K562 (cell line): ENCODE results near the gene POLR1D. TPM values are rescaled to one million over a fixed set of nuclear protein-coding genes. Genes with fewer than 3 reads are reported as not detected.

Experiments used
- ATAC-seq: fragments of 200-7000 bp; cut with Tn5 transposase; 3 replicates; pipeline ENCODE4 v1.9.1; 2020; ENCODE audit warnings: moderate library complexity
- Bru-seq: library from RNA; stranded (reverse); fragments of 400-500 nt; gene quantifications from one replicate; lab custom pipeline; 2021; lab: Mats Ljungman, UMichigan
- BruChase-seq, 2 experiments: library from RNA; stranded (reverse); fragments of 400-500 nt; gene quantifications; one replicate each; lab custom pipeline; 2021; lab: Mats Ljungman, UMichigan
- BruUV-seq: library from RNA; stranded (reverse); fragments of 400-500 nt; replicated peaks from 2 replicates; lab custom pipeline; 2021; lab: Mats Ljungman, UMichigan
- CTCF ChIA-PET: fragments of 300-600 bp; formaldehyde crosslinking; extraction: SDS; loops from one replicate; lab custom pipeline; 2021; ENCODE audit warnings: low intra/inter-chr PET ratio; lab: Yijun Ruan, JAX
- POLR2A ChIA-PET: fragments of 300-600, 350-650 bp; sonication (Branson Sonifier 250); formaldehyde crosslinking; extraction: SDS; loops from one replicate; lab custom pipeline; 2021; ENCODE audit warnings: antibody characterized with exemption, inconsistent platforms; lab: Yijun Ruan, JAX
- DNase-seq, 4 experiments: peaks; one replicate each; pipeline versions ENCODE4 v3.0.0 to v3.0.0-alpha.2; 2011 to 2018; ENCODE audit warnings: low spot score in 3 of 4, mixed read lengths in 3 of 4; ENCODE audit errors: extremely low read depth in 1 of 4
- FAIRE-seq: peaks from 2 replicates; lab custom pipeline; 2011; peaks lifted over from hg19 to GRCh38; lab: Jason Lieb, UNC
- H2AFZ ChIP-seq: 2 replicates; pipeline ENCODE4 v1.6.0; 2011; ENCODE audit warnings: low read depth, low read length, control low read depth, inconsistent platforms
- H3K27ac ChIP-seq: fragments of 200-600 bp; 3 replicates; pipeline ENCODE4 v1.8.0; 2011; ENCODE audit warnings: low read depth, mild to moderate bottlenecking, control low read depth, inconsistent platforms, low read length, moderate library complexity, mixed read lengths; ENCODE audit errors: extremely low read depth
- H3K27me3 ChIP-seq, 2 experiments: fragments of 300-600 bp in 1 of 2; 2 replicates in 1 of 2; 3 replicates in 1 of 2; pipeline versions ENCODE4 v1.6.0 to v1.8.0; 2011; ENCODE audit warnings: inconsistent platforms in 2 of 2, low read length in 2 of 2, mild to moderate bottlenecking in 1 of 2, mixed read lengths in 1 of 2, moderate library complexity in 1 of 2; ENCODE audit not compliant: control insufficient read depth in 2 of 2, insufficient read depth in 2 of 2
- H3K36me3 ChIP-seq: fragments of 300-600 bp; 3 replicates; pipeline ENCODE4 v1.8.0; 2011; ENCODE audit warnings: mild to moderate bottlenecking, low read length, inconsistent platforms; ENCODE audit not compliant: control insufficient read depth, insufficient read depth
- H3K4me1 ChIP-seq, 2 experiments: fragments of 200-600 bp in 1 of 2; replicated peaks in 1 of 2; 2 replicates in 1 of 2; 3 replicates in 1 of 2; pipeline versions ENCODE4 v1.5.1 to v1.8.0; 2011; ENCODE audit warnings: inconsistent platforms in 2 of 2, low read length in 2 of 2, mild to moderate bottlenecking in 1 of 2, mixed read lengths in 1 of 2, moderate library complexity in 1 of 2; ENCODE audit not compliant: control insufficient read depth in 2 of 2, insufficient read depth in 2 of 2
- H3K4me2 ChIP-seq: 2 replicates; pipeline ENCODE4 v1.6.1; 2011; ENCODE audit warnings: low read length, control low read depth, inconsistent platforms, mixed read lengths; ENCODE audit not compliant: insufficient read depth
- H3K4me3 ChIP-seq: fragments of 200-600 bp; sonication (generic), shearing (Covaris generic); 2 replicates; pipeline ENCODE4 v1.5.1; 2016; ENCODE audit warnings: control low read depth, inconsistent platforms
- H3K79me2 ChIP-seq: fragments of 200-600 bp; 3 replicates; pipeline ENCODE4 v1.8.0; 2011; ENCODE audit warnings: low read length, inconsistent platforms; ENCODE audit not compliant: control insufficient read depth, insufficient read depth
- H3K9ac ChIP-seq, 2 experiments: 2 replicates each; pipeline versions ENCODE4 v1.6.0 to v1.6.1; 2011; ENCODE audit warnings: low read depth in 2 of 2, low read length in 2 of 2, control low read depth in 1 of 2, inconsistent platforms in 1 of 2, mild to moderate bottlenecking in 1 of 2, mixed read lengths in 1 of 2; ENCODE audit not compliant: insufficient read depth in 1 of 2
- H3K9me1 ChIP-seq: one replicate; pipeline ENCODE4 v1.6.0; 2011; ENCODE audit warnings: inconsistent platforms, mild to moderate bottlenecking, low read length, moderate library complexity; ENCODE audit not compliant: control insufficient read depth, insufficient read depth
- H3K9me3 ChIP-seq: replicated peaks from 2 replicates; pipeline ENCODE4 v1.5.1; 2011; ENCODE audit warnings: low read depth, low read length, inconsistent platforms; ENCODE audit not compliant: control insufficient read depth, insufficient read depth
- H4K20me1 ChIP-seq: replicated peaks from 2 replicates; pipeline ENCODE4 v1.6.1; 2011; ENCODE audit warnings: low read length, inconsistent platforms, mixed read lengths; ENCODE audit not compliant: control insufficient read depth, insufficient read depth
- CBX8 ChIP-seq: fragments of 200-600 bp; sonication (generic); IDR thresholded peaks from 2 replicates; pipeline ENCODE4 v1.6.1; 2012; ENCODE audit warnings: borderline replicate concordance, mixed run types, low read depth, mild to moderate bottlenecking, moderate library complexity, mixed read lengths, low read length, control low read depth, inconsistent platforms; ENCODE audit not compliant: poor library complexity, severe bottlenecking; ENCODE audit errors: extremely low read depth
- MTA3 ChIP-seq: fragments of 450-650 bp; formaldehyde crosslinking; IDR thresholded peaks from 2 replicates; pipeline ENCODE4 v1.6.1; 2017; ENCODE audit warnings: mild to moderate bottlenecking, borderline replicate concordance
- POU5F1 ChIP-seq: fragments of 150-350 bp; IDR thresholded peaks from 2 replicates; pipeline ENCODE4 v1.6.1; 2014; ENCODE audit warnings: borderline replicate concordance, low read length, low read depth, mild to moderate bottlenecking; ENCODE audit not compliant: partially characterized antibody
- WGBS: fragments of 100-300 bp; shearing (Covaris generic); methylation state at CpG from one replicate; pipeline ENCODE4 v1.1.6; 2016; ENCODE audit warnings: low coverage, mixed read lengths; ENCODE audit not compliant: insufficient coverage; ENCODE audit errors: missing lambda C conversion rate; 5-methylcytosine and 5-hydroxymethylcytosine counted together
- in situ Hi-C: fragments of 300-500 bp; cut with MboI; formaldehyde crosslinking; loops from 4 replicates; pipeline ENCODE4 v1.15.0; 2018; ENCODE audit warnings: inconsistent platforms, mixed read lengths
- intact Hi-C: fragments of 100-400 bp; cut with micrococcal nuclease; formaldehyde crosslinking; loops from 2 replicates; pipeline ENCODE4 v1.14.2; 2022
- long read RNA-seq, 3 experiments: library from polyadenylated mRNA in 2 of 3; library from RNA in 1 of 3; unstranded in 2 of 3; stranded (forward) in 1 of 3; transcript quantifications; one replicate each; pipeline ENCODE4 v2.0.0, GENCODE V29; 2019 to 2022
- polyA minus RNA-seq, 3 experiments: library from RNA; depleted of rRNA, polyadenylated mRNA; stranded (reverse); fragments of >200 nt; gene quantifications; 2 replicates each; pipeline ENCODE4 v1.2.3, GENCODE V29; 2011
- polyA plus RNA-seq, 8 experiments: library from polyadenylated mRNA; depleted of rRNA in 4 of 8; stranded (reverse) in 5 of 8; unstranded in 3 of 8; fragments of >200 nt; fragmentation: Nextera tagmentation in 2 of 8; fragmentation: Illumina TruSeq in 1 of 8; extraction: Ambion mirVana in 2 of 8; extraction: Trizol in 1 of 8; gene quantifications; 2 replicates each; pipeline versions ENCODE4 v1.2.1 to v1.2.3, GENCODE V29; 2011 to 2014; ENCODE audit warnings: inconsistent platforms in 1 of 8, missing spikeins in 1 of 8
- total RNA-seq, 7 experiments: library from RNA; depleted of rRNA in 6 of 7; stranded (reverse); fragments of >200 nt in 6 of 7; fragmentation: Illumina TruSeq in 2 of 7; extraction: Trizol in 2 of 7; gene quantifications; 2 replicates each; pipeline versions ENCODE4 v1.2.1 to v1.2.3, GENCODE V29; 2011 to 2021; ENCODE audit warnings: low replicate concordance in 1 of 7
- TF ChIP-seq, protein P1 (sequence below): fragments of 450-650 bp; conservative IDR thresholded peaks from 2 replicates; pipeline ENCODE4 v1.6.1; 2016; ENCODE audit warnings: missing genetic modification characterization, low read depth, mild to moderate bottlenecking, control low read depth, missing compliant biosample characterization
- TF ChIP-seq, protein P2 (sequence below): fragments of 250-450 bp; sonication (Bioruptor Pico); IDR thresholded peaks from 2 replicates; pipeline ENCODE4 v1.4.0; 2020

POLR1D gene, protein sequence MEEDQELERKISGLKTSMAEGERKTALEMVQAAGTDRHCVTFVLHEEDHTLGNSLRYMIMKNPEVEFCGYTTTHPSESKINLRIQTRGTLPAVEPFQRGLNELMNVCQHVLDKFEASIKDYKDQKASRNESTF
- total RNA-seq (2011; cell fraction: chromatin; rRNA removed; ENCODE audit: low replicate concordance) = 44.8 and 55.5 TPM in 2 replicates
- 33.3 and 35.7 TPM in 2 replicates for total RNA-seq (2011; cell fraction: nucleolus; rRNA removed)
- total RNA-seq (2011; cell fraction: nucleoplasm; rRNA removed) = 48.0 and 61.0 TPM in 2 replicates
- total RNA-seq (2014; rRNA removed) (108 and 129 TPM in 2 replicates), total RNA-seq (2014; rRNA removed; fragmentation: Illumina TruSeq; extraction: Trizol) (118 and 131 TPM in 2 replicates), total RNA-seq (2015; rRNA removed; fragmentation: Illumina TruSeq; extraction: Trizol) (105 and 107 TPM in 2 replicates), total RNA-seq (2021) (104 and 111 TPM in 2 replicates), polyA plus RNA-seq (2011; rRNA removed) (145 and 172 TPM in 2 replicates), polyA plus RNA-seq (2014; fragmentation: Illumina TruSeq; extraction: Trizol) (154 and 170 TPM in 2 replicates), polyA plus RNA-seq (2014; fragmentation: Nextera tagmentation; extraction: Ambion mirVana) (100 to 1,000 TPM; 179 to 188 TPM), polyA plus RNA-seq (2014; rRNA removed) (119 and 159 TPM in 2 replicates), polyA minus RNA-seq (2011; rRNA and poly(A)+ RNA removed) (71.0 and 88.5 TPM in 2 replicates), Bru-seq, nascent RNA (percentile 64 among the genes with signal in this experiment), BruChase-seq, experiment 1, labeled RNA remaining after a 2-hour chase (percentile 62 among the genes with signal in this experiment), BruChase-seq, experiment 2, labeled RNA remaining after a 6-hour chase (percentile 63 among the genes with signal in this experiment)
- polyA plus RNA-seq (2011; cell fraction: cytosol; rRNA removed) = 79.9 and 122 TPM in 2 replicates
- 89.2 and 128 TPM in 2 replicates for polyA plus RNA-seq (2011; cell fraction: nucleus; rRNA removed)
- polyA plus RNA-seq (2012) = 143 and 185 TPM in 2 replicates
- 28.0 and 43.2 TPM in 2 replicates for polyA minus RNA-seq (2011; cell fraction: cytosol; rRNA and poly(A)+ RNA removed)
- 17.1 and 43.1 TPM in 2 replicates for polyA minus RNA-seq (2011; cell fraction: nucleus; rRNA and poly(A)+ RNA removed)
- long read RNA-seq, experiment 1, transcript POLR1D-203 (3 exons, 2,036 nt) = minor isoform, 44 of 153 reads
- long read RNA-seq, experiment 1, transcript POLR1D-211 (1 exons, 1,634 nt) = minor isoform, 6 of 153 reads
- long read RNA-seq, experiment 1, transcript POLR1D-201 (2 exons, 1,166 nt) = major isoform, 58 of 153 reads
- long read RNA-seq, experiment 1, partial matches to known transcripts = 0 of 153 reads
- long read RNA-seq, experiment 1, other reads (novel, unspliced or antisense) = 42 of 153 reads
- long read RNA-seq, experiment 2, transcript POLR1D-203 (3 exons, 2,036 nt) = minor isoform, 16 of 129 reads
- long read RNA-seq, experiment 2, transcript POLR1D-201 (2 exons, 1,166 nt) = major isoform, 82 of 129 reads
- long read RNA-seq, experiment 2, partial matches to known transcripts = 6 of 129 reads
- long read RNA-seq, experiment 2, other reads (novel, unspliced or antisense) = 21 of 129 reads
- long read RNA-seq, experiment 3, transcript POLR1D-201 (2 exons, 1,166 nt) = major isoform, 47 of 95 reads
- long read RNA-seq, experiment 3, transcript POLR1D-203 (3 exons, 2,036 nt) = minor isoform, 38 of 95 reads
- long read RNA-seq, experiment 3, partial matches to known transcripts = 0 of 95 reads
- long read RNA-seq, experiment 3, other reads (novel, unspliced or antisense) = 4 of 95 reads

DNA sequence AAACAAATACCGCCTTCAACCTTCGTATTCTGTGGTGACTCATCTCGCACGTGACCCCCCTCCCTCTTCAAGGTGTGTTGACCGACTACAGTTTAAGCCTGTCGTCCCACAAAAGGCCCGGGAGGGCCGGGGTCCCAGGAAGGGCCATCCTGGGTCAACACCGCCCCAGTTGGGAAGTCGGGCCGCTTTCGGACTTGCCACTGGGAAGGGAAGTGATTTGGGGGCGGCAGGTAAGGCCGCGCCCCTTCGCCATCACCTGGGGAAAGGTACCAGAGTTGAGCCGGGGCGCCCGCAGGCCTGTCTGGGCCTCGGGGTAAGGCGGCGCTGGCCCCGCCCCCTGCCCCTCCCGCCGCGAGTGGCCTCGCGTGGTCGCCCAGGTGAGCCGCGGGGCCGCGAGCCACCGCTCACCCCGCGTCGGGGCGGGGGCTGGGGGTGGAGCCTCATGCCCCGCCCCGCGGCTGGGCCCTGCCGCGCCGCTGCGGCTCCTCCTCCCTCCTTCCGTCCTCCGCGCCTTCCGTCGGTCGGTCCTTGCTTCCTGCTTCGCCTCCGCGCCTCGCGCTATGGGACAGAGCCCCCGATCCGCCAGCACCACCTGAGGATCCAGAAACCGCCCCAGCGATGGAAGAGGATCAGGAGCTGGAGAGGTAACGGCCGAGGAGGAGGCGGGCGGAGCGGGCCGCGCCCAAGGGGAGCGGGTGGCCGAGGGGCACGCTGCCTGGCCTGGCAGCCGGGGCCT is at the start of gene POLR1D:
Gene POLR1D (plus strand): TSS at position 527 of the 736 bp plus-strand sequence. CDS start 92 bp downstream, at position 619.
- intact Hi-C loops (no loop called here), in situ Hi-C loops (no loop called here)
- H3K79me2 ChIP-seq = peaks cover 70% of the 10 kb centered on the region
- H3K36me3 ChIP-seq = peaks cover 37% of the 10 kb centered on the region
- WGBS = 0% methylated on average over 37 of the region's 71 CpGs
- H3K4me1 ChIP-seq = peaks cover 14 to 15% of the 10 kb centered on the region in 2 experiments; a peak in 3 of 5 replicates
- H3K9me1 ChIP-seq = no peaks in the 10 kb centered on the region
- ChIA-PET CTCF (interaction anchor here (0.7 kb wide), 1 partner anchor 246 kb away, joined by 3 read pairs; no protein-coding TSS in a partner anchor), POLR2A (interaction anchor here (0.5 to 1.5 kb wide), 5 partner anchors 8 to 477 kb away, joined by 3 to 8 read pairs (median 4); no protein-coding TSS in a partner anchor)
- H4K20me1 ChIP-seq = no peaks in the 10 kb centered on the region
- H3K4me3 ChIP-seq = peak within 1 kb of the TSS; percentile 98
- DNase-seq (peak; percentile 83 to 86 (median 84)), ATAC-seq (peak; percentile 83), FAIRE-seq (peak; percentile 76)
- H3K27ac ChIP-seq = peak within 1 kb of the TSS; percentile 88
- peak within 1 kb of the TSS; percentile 94 for H3K4me2 ChIP-seq
- peak within 1 kb of the TSS; percentile 92 to 95 for H3K9ac ChIP-seq
- H2AFZ ChIP-seq = peak within 1 kb of the TSS; percentile 87
- no peaks in the 10 kb centered on the region for H3K27me3 ChIP-seq
- H3K9me3 ChIP-seq = no peaks in the 10 kb centered on the region
- BruUV-seq = no TSS peak
- no peak for TF ChIP-seq POU5F1
- no peak for TF ChIP-seq CBX8
- TF ChIP-seq, protein P1, sequence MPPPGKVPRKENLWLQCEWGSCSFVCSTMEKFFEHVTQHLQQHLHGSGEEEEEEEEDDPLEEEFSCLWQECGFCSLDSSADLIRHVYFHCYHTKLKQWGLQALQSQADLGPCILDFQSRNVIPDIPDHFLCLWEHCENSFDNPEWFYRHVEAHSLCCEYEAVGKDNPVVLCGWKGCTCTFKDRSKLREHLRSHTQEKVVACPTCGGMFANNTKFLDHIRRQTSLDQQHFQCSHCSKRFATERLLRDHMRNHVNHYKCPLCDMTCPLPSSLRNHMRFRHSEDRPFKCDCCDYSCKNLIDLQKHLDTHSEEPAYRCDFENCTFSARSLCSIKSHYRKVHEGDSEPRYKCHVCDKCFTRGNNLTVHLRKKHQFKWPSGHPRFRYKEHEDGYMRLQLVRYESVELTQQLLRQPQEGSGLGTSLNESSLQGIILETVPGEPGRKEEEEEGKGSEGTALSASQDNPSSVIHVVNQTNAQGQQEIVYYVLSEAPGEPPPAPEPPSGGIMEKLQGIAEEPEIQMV = no peak
- TF ChIP-seq MTA3 = peak; percentile 31; the same call in 1 of the 2 replicates
- TF ChIP-seq, protein P2, sequence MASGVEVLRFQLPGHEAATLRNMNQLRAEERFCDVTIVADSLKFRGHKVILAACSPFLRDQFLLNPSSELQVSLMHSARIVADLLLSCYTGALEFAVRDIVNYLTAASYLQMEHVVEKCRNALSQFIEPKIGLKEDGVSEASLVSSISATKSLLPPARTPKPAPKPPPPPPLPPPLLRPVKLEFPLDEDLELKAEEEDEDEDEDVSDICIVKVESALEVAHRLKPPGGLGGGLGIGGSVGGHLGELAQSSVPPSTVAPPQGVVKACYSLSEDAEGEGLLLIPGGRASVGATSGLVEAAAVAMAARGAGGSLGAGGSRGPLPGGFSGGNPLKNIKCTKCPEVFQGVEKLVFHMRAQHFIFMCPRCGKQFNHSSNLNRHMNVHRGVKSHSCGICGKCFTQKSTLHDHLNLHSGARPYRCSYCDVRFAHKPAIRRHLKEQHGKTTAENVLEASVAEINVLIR = no peak
